Measurements from ENCODE around the gene PRR20G. TPM values are rescaled to one million over a fixed set of nuclear protein-coding genes. Genes with fewer than 3 reads are reported as not detected.

The PRR20G gene
- total RNA-seq, 3 donors from 2014 or later, result not detected

DNA sequence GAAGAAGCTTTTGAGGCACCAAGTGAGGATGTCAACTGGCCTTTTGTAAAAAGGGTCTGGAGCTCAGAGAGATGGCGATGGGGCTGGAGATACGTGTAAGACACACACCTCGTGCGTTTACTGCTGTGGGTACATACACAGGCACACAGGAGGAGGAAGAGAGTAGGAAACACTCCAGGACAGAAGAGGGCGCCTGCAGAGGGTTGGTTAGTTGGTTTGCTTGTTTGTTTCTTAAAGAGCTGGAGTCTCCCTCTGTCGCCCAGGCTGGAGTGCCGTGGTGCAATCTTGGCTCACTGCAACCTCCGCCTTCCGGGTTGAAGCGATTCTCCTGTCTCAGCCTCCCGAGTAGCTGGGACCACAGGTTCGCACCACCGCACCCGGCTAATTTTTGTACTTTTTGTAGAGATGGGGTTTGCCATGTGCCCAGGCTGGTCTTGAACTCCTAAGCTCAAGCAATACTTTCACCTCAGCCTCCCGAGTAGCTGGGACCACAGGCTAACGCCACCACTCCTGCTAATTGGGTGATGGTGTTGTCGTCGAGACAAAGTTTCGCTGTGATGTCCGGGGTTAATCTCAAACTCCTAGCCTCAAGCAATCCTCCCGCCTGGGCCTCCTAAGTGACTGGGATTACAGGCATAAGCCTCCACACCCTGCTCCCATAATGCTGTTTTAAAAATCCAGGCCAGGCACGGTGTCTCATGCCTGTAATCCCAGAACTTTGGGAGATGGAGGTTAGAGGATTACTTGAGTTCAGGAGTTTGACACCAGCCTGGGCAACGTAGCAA lies 1.3 kb upstream of the PRR20G start:
- H3K4me1 Mint-ChIP-seq (ENCODE audit: low read depth), result no peaks in the 10 kb centered on the region
- peaks cover 13% of the 10 kb centered on the region for H3K9me3 Mint-ChIP-seq
- H3K4me3 Mint-ChIP-seq, result no peak overlapping the region
- peaks cover 3% of the 10 kb centered on the region for H3K27me3 Mint-ChIP-seq (ENCODE audit: low read depth)
- ATAC-seq (no peak), DNase-seq (no peak)
- no peaks in the 10 kb centered on the region for H3K36me3 Mint-ChIP-seq (ENCODE audit: insufficient read depth)

DNA sequence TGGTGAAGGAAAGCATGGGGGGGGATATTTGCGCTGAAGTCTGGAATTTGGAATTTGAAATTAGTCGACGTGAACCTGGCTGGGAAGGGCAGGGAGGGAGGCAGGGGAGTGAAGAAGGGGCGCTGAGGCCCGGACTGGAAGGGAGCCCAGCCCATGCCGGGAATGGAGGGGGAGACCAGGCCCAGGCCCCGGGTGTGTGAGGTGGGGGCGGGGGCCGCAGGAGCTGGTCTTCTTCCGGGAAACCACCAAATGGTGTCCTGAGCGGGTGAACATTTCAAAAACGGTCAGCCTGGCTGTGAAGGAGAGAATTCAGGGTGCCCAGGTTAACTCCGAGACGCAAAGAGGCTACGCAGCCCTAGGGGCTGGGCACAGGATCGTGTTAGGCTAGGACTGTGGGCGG lies 497 bp upstream of the PRR20G start:
- no peak overlapping the region for H3K4me3 Mint-ChIP-seq
- ATAC-seq (no peak), DNase-seq (no peak)
- peaks cover 9% of the 10 kb centered on the region for H3K27me3 Mint-ChIP-seq (ENCODE audit: low read depth)
- H3K36me3 Mint-ChIP-seq (ENCODE audit: insufficient read depth), result no peaks in the 10 kb centered on the region
- peaks cover 13% of the 10 kb centered on the region for H3K9me3 Mint-ChIP-seq
- H3K4me1 Mint-ChIP-seq (ENCODE audit: low read depth), result no peaks in the 10 kb centered on the region

DNA sequence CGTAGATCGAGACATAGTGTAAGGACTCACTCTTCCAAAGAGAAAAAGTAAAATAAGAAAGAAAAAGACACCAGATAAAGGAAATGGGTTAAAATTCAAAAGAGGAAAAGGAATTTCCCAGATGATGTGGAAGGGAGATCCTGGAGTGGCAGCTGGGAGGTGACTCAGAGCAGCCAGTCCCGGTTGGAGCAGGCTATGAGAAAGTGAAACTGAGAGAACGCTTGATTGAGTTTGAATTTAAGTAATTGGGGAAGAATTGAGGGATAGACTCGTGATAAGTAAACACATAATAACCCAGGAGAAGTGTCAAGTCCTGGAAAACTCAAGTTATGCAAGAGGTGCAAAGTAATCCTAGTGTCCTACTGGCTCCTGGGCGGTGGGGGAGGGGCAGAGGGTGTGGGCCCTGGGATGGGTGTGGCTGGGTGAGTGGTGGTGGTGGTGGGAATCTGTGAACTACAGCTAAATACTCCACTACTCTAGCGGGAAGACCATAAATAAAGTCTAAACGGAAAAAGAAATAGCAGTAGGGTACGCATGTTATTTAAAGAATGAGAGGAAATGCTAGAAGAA lies 1.2 kb downstream of the PRR20G start:
- ATAC-seq, result no peak
- H3K4me1 Mint-ChIP-seq (ENCODE audit: low read depth), result no peaks in the 10 kb centered on the region
- H3K4me3 Mint-ChIP-seq, result no peak overlapping the region
- H3K27me3 Mint-ChIP-seq (ENCODE audit: low read depth), result peaks cover 6% of the 10 kb centered on the region
- H3K36me3 Mint-ChIP-seq (ENCODE audit: insufficient read depth), result no peaks in the 10 kb centered on the region
- H3K9me3 Mint-ChIP-seq, result peaks cover 11% of the 10 kb centered on the region
- no peak for DNase-seq

DNA sequence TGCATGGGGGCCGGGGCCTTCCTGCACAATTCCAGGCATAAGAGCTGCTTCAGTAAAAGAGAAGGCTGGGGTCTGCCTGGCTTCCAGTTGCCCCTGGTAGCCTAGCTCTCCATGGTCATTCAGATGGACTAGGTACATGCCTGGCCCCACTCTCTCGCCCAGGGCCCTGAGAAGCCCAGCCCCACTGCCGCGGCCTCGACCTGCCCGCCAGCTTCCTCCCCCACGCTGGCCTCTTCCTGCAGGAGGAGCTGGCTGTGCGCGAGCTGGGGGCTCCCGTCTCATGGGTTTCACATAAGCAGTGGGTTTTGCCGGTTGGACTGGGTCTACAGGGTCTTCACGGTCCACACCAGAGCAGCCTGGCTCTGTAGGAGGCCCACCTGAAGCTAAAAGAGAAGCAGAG lies 3.6 kb downstream of the PRR20G start:
- H3K9me3 Mint-ChIP-seq, result peaks cover 9% of the 10 kb centered on the region
- no peak overlapping the region for H3K4me3 Mint-ChIP-seq
- ATAC-seq, result no peak
- H3K4me1 Mint-ChIP-seq (ENCODE audit: low read depth), result no peaks in the 10 kb centered on the region
- no peaks in the 10 kb centered on the region for H3K36me3 Mint-ChIP-seq (ENCODE audit: insufficient read depth)
- DNase-seq, result no peak
- H3K27me3 Mint-ChIP-seq (ENCODE audit: low read depth), result peaks cover 6% of the 10 kb centered on the region

DNA sequence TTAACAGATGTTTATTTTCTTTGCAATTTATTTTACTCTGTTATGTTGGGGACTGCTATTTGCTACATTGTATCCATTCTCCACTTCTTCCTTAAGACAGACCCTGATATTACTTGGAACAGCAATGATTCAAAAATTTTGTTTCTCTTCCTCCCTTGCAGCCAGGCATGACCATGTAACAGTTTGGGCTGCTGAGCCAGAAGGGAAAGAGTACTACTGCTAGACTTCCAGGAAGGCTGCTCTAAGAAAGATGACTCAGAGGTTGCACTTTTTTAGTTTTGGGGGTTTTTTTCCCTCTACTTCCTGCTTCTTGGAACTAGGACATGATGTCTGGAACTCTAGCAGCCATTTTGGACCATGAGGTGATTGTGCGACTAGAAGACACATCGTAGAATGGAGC lies 10.3 kb downstream of the PRR20G start:
- Mint-ChIP-seq H3K36me3 (ENCODE audit: insufficient read depth) (no peaks in the 10 kb centered on the region), H3K9me3 (no peaks in the 10 kb centered on the region), H3K4me3 (no peak overlapping the region), H3K27me3 (ENCODE audit: low read depth) (peaks cover 9% of the 10 kb centered on the region), H3K4me1 (ENCODE audit: low read depth) (no peaks in the 10 kb centered on the region)
- DNase-seq, result no peak
- ATAC-seq, result no peak

DNA sequence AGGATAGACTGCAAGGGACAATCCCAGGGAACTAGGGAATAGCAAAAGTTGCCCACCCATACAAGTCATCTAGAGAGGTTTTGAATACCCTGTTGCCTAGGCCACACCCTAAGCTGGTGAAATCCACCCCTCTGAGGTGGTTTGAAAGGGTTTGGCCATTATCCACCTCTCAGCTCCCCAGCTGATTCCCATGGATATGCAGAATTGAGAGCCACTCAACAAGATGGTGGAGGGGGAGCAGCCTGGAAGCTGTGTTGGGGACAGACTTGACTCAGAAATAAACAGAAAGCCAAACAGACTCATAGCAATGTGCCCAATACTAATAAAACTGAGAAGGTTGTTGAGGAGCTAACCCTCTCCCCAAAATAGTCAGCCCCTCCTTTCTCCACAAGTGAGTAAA lies 10.9 kb downstream of the PRR20G start:
- H3K36me3 Mint-ChIP-seq (ENCODE audit: insufficient read depth), result no peaks in the 10 kb centered on the region
- peaks cover 9% of the 10 kb centered on the region for H3K27me3 Mint-ChIP-seq (ENCODE audit: low read depth)
- H3K4me3 Mint-ChIP-seq, result no peak overlapping the region
- no peaks in the 10 kb centered on the region for H3K4me1 Mint-ChIP-seq (ENCODE audit: low read depth)
- no peak for ATAC-seq
- no peaks in the 10 kb centered on the region for H3K9me3 Mint-ChIP-seq
- no peak for DNase-seq

DNA sequence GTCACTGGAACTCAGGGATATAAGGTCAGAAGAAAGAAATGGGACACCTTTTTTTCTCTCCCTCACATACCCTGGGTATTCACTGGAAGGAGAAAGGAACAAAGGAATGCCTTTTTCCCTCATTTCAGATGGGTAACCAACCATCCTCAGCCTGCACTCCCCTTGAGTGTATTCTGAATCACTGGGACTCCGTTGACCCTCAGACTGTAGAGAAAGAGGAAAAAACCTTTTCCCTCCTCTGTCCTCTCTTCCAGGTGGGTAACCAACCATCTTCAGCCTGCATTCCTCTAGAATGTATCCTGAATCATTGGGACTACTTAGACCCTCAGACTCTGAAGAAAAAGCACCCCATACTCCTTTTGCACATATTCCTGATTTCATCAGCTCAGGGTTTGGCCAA lies 11.4 kb downstream of the PRR20G start:
- Mint-ChIP-seq H3K9me3 (no peaks in the 10 kb centered on the region), H3K36me3 (ENCODE audit: insufficient read depth) (no peaks in the 10 kb centered on the region), H3K4me1 (ENCODE audit: low read depth) (no peaks in the 10 kb centered on the region), H3K27me3 (ENCODE audit: low read depth) (peaks cover 9% of the 10 kb centered on the region), H3K4me3 (no peak overlapping the region)
- DNase-seq (no peak), ATAC-seq (no peak)

DNA sequence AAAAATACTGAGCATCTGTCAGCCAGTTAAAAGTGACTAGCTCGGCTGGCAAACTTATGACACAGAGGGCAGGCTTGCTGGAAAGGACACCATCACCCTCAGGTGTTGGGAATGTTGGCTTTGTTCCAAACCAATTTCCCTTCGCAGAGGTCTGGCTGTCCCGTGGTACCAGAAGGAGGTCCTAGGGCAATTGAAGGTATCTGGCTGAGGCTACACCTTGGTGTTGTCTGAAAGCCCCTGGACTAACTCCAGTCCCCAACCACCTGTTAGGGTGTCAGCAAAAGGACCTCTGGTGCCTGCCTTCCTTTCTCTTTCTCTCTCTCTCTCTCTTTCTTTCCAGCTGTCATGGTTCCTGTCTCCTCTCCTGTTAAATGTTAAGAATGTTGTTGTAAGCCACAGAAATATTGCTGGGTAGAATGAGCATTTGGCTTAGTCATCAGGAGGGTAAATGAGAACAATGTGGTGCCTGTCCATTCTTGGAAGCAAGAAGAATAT lies 12.5 kb downstream of the PRR20G start:
- Mint-ChIP-seq H3K27me3 (ENCODE audit: low read depth) (peaks cover 9% of the 10 kb centered on the region), H3K36me3 (ENCODE audit: insufficient read depth) (no peaks in the 10 kb centered on the region), H3K4me3 (no peak overlapping the region), H3K4me1 (ENCODE audit: low read depth) (no peaks in the 10 kb centered on the region), H3K9me3 (no peaks in the 10 kb centered on the region)
- no peak for ATAC-seq
- DNase-seq, result no peak

DNA sequence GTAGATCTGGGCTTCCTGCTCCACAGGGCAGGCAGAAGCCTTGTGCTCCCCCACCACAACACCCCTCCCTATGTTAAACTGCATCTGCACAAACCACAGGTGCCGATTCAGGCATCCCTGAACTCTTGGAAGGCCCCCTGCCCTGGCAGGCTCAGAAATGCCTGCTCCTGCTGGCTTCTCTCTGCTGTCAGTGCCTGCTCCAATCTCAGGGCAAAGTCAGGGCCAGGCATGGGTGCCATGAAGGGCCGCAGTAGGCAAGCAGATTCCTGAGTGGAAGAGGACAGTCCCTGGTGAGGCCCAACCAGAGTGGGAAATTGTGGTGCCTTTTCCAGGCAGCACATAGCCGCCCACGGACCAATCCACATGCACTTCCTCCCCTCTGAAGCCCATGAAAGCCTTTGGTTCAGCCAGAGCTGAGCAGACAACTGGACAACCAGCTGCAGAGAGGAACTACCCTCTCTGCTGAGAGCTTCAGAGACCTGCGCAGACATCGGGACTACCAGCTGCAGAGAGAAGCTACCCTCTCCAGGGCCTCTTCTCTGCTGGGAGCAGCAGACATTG lies 13.6 kb downstream of the PRR20G start:
- no peak for DNase-seq
- peaks cover 6% of the 10 kb centered on the region for H3K9me3 Mint-ChIP-seq

DNA sequence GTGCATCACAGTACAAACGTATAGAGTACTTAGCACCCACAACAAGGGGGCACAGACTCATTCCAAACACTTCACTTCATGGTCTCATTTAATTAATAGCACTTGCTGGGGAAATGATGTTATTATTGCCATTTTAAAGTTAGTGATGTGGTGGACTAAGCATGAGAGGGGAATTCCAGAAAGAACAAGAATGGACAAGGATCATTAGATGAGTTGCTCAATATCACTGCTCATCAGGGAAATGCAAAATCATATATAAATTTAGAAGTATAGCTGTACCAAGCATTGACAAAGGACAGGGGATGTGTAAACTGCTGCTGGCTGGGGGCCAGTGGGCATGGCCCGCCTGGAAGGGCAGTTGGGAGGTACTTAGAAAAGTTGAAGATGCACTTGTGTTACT lies 14.6 kb downstream of the PRR20G start:
- no peak for ATAC-seq
- no peaks in the 10 kb centered on the region for H3K4me1 Mint-ChIP-seq (ENCODE audit: low read depth)
- no peak for DNase-seq
- H3K27me3 Mint-ChIP-seq (ENCODE audit: low read depth), result peaks cover 9% of the 10 kb centered on the region
- H3K4me3 Mint-ChIP-seq, result no peak overlapping the region
- peaks cover 8% of the 10 kb centered on the region for H3K9me3 Mint-ChIP-seq
- H3K36me3 Mint-ChIP-seq (ENCODE audit: insufficient read depth), result no peaks in the 10 kb centered on the region

More for the DNA sequence above, 13.6 kb downstream of the PRR20G start:
- ATAC-seq, result no peak
- Mint-ChIP-seq H3K4me3 (no peak overlapping the region), H3K4me1 (ENCODE audit: low read depth) (no peaks in the 10 kb centered on the region), H3K27me3 (ENCODE audit: low read depth) (peaks cover 9% of the 10 kb centered on the region), H3K36me3 (ENCODE audit: insufficient read depth) (no peaks in the 10 kb centered on the region)

DNA sequence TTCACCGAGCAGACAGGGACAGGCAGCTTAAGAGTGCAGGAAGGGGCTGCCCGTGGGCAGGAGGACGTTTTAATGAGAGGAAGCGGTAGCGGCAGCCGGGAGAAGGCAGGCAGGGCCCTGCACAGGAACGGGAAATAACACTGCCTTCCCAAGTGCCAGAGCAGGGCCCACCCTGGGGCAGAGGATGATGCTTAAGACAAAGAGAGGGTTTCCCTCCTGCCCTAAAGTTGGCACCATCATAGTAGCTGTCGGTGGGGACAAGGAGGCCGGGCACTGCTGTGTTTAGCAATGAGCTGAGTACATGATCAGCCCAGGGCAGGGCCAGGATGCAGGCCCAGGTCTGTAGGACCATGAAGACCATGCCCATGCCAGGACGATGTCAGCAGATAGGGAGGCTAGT lies 21.7 kb downstream of the PRR20G start:
- no peak overlapping the region for H3K4me3 Mint-ChIP-seq
- no peaks in the 10 kb centered on the region for H3K36me3 Mint-ChIP-seq (ENCODE audit: insufficient read depth)
- DNase-seq (no peak), ATAC-seq (no peak)
- no peaks in the 10 kb centered on the region for H3K4me1 Mint-ChIP-seq (ENCODE audit: low read depth)
- H3K27me3 Mint-ChIP-seq (ENCODE audit: low read depth), result peaks cover 11% of the 10 kb centered on the region
- H3K9me3 Mint-ChIP-seq, result peaks cover 8% of the 10 kb centered on the region

DNA sequence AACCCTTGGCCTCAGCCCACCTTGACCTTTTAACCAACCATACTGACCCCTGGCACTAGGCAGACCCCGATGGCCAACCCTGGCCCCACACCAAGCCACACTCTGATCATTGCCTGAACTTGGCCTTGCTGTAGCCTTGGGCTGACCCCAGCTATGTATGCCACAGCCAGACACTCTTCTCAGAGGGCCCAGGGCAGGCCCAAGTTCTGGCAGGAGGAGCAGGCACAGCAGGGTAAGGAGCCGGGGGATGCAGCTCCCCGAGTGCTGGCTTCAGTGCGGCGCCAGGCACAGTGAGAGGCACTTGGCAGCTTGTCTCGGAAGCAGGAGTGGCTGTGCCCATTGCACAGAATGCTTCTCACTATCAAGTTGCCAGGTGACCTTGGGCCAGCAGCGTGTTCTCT lies 22.3 kb downstream of the PRR20G start:
- peaks cover 8% of the 10 kb centered on the region for H3K9me3 Mint-ChIP-seq
- peaks cover 11% of the 10 kb centered on the region for H3K27me3 Mint-ChIP-seq (ENCODE audit: low read depth)
- no peak for DNase-seq
- no peak overlapping the region for H3K4me3 Mint-ChIP-seq
- no peaks in the 10 kb centered on the region for H3K36me3 Mint-ChIP-seq (ENCODE audit: insufficient read depth)
- ATAC-seq, result no peak
- H3K4me1 Mint-ChIP-seq (ENCODE audit: low read depth), result no peaks in the 10 kb centered on the region

DNA sequence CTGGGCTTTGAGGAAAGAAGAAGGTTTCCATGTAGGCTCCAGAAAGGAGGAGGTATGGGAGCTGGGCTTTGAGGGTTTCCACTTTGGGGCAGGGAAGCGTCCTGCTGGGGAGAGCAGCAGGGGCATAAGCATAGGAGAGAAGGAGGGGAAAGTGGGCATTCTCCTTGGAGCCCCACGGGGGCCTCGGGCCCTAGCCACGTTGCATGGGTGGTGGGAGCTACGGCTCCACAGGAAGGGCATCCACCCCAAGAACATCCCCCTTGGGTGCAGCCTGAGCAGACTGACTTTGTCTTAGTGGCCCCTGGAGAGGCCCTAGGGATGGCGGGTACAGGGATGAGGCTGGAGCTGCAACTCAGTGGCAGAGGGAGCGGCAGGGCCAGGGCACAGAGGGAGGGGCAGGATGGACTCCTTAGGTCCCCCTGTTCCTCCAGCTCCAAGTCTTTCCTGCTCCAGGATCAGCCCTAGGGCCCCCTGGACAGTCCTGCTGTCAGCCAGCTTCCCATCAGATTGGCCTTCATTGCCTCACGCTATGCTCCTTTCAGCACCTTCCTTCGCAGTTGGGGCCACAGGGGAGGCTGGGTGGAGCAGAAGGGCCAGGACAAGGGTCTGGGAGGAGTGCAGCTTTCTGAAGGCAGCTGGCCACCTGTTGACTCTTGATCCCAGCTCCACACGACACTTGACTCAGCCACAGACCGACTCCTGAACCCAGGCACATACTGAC lies 22.9 kb downstream of the PRR20G start:
- peaks cover 8% of the 10 kb centered on the region for H3K9me3 Mint-ChIP-seq
- H3K27me3 Mint-ChIP-seq (ENCODE audit: low read depth), result peaks cover 11% of the 10 kb centered on the region
- no peak overlapping the region for H3K4me3 Mint-ChIP-seq
- no peak for DNase-seq
- ATAC-seq, result no peak
- H3K36me3 Mint-ChIP-seq (ENCODE audit: insufficient read depth), result no peaks in the 10 kb centered on the region
- no peaks in the 10 kb centered on the region for H3K4me1 Mint-ChIP-seq (ENCODE audit: low read depth)

DNA sequence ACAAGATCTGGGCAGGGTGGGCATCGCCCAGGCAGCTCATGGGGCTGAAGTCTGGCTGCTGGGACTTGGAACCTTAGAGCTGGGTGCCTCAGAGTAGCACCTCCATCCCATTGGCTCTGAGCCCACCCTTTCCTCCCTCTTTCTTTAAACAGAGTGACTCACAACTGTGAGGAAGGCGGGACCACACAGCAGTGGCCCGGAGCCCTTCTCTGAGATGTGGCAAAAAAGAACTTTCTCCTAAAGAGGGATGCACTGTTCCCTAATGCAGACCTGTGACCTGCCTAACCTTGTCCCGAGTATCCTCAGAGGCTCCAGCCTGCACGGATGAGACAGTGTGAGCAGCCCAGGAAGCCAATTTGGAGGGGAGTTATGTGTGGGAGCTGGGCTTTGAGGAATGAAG lies 23.6 kb downstream of the PRR20G start:
- Mint-ChIP-seq H3K4me3 (no peak overlapping the region), H3K4me1 (ENCODE audit: low read depth) (no peaks in the 10 kb centered on the region), H3K27me3 (ENCODE audit: low read depth) (peaks cover 11% of the 10 kb centered on the region), H3K36me3 (ENCODE audit: insufficient read depth) (no peaks in the 10 kb centered on the region), H3K9me3 (peaks cover 2% of the 10 kb centered on the region)
- DNase-seq (no peak), ATAC-seq (no peak)

All from activated T-cell treated with anti-CD3 and anti-CD28 coated beads, Interleukin-2, amount 50 U/mL, for 4 hours (primary cell).